ENCODE measurements around the gene HOOK1. TPM values are rescaled to one million over a fixed set of nuclear protein-coding genes. Genes with fewer than 3 reads are reported as not detected.
"Not testable (repeated sequence)": the region's sequence is repeated elsewhere in the genome, so short reads cannot be mapped to it uniquely, and the experiment has no call there.

Gene HOOK1
- total RNA-seq, 4 donors from 2014 or later = under 0.01 to 0.87 (median 0.61) TPM

DNA sequence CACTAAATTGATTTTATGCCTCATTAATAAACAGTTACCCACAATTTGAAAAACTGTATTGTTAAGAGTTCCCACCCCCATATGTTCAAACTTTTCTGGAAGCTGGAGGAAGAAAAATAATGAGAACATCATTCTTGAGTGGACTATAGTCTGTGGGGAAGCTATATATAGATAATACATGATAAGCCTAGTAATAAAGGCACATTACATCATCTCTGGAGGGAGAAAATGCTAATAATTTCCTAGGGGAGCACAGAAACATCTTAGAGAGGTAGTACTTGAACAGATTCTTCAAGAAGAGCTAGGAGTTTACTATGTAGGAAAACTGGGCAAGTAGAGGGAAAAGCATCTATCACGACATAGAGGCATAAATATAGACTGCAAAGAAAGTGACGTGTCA lies 92.2 kb downstream of the HOOK1 start:
- DNase-seq (ENCODE audit: low spot score in 2 of 2) = no peak
- peaks cover 0 to 45% (median 0%) of the 10 kb centered on the region in 3 donors for H3K36me3 ChIP-seq
- TF ChIP-seq POLR2A (IDR thresholded peaks at IDR 0.05) (no peak), CTCF (IDR thresholded peaks at IDR 0.05) (no peak), EP300 (IDR thresholded peaks at IDR 0.05) (no peak)
- no peaks in the 10 kb centered on the region for H3K27me3 ChIP-seq
- no peak overlapping the region for H3K27ac ChIP-seq
- WGBS, 2 donors = 52 to 68% methylated on average over 2 of the region's 2 CpGs
- peaks cover 0 to 4% (median 0%) of the 10 kb centered on the region in 4 donors for H3K4me1 ChIP-seq
- H3K4me3 ChIP-seq = no peak overlapping the region
- no peaks in the 10 kb centered on the region for H3K9me3 ChIP-seq

DNA sequence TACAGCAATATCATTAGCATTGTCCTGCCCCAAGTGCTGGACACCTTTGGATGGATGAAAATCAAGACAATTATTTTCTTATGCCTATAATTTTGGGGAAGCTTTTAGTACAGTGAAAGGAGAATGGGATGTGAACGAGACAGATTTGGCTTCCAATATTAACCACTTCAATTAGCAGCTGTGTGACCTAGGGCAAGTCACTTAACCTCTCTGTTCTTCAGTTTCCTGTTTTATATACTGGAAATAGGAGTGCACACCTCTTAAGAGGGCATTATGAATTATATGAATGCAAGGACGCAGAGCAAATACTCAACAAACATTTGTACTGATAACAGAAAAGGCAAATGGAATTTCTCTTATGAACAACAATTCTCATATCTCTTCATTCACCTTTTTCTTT lies 93.3 kb downstream of the HOOK1 start:
- H3K4me1 ChIP-seq = peaks cover 0 to 1% (median 0%) of the 10 kb centered on the region in 4 donors
- WGBS, 2 donors = 83 to 85% methylated on average over 2 of the region's 2 CpGs
- no peaks in the 10 kb centered on the region for H3K27me3 ChIP-seq
- H3K4me3 ChIP-seq = no peak overlapping the region
- DNase-seq (ENCODE audit: low spot score in 2 of 2) = no peak
- H3K27ac ChIP-seq = no peak overlapping the region
- peaks cover 0 to 49% (median 0%) of the 10 kb centered on the region in 3 donors for H3K36me3 ChIP-seq
- H3K9me3 ChIP-seq = no peaks in the 10 kb centered on the region
- no peak for TF ChIP-seq POLR2A (IDR thresholded peaks at IDR 0.05)
- no peak for TF ChIP-seq CTCF (IDR thresholded peaks at IDR 0.05)
- TF ChIP-seq EP300 (IDR thresholded peaks at IDR 0.05) = no peak

DNA sequence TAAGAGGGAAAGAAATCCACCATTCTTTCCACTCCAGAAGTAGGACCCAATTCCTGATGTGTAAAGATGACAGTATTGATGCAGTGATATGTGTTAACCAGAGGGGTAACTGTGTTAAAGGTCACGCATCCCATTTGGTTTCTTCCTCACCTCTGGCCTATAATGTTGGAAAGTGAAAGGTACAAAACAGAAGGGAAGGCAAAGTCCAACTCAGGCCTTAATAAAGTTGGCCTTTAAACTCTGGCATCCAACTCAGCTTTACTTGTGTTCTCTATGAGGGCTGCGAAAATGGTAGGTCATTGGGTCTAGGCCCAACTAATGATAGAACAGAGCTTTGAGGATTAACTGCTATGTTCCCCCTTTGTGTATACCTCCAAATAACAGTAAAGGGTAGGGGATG lies 93.9 kb downstream of the HOOK1 start:
- no peak overlapping the region for H3K27ac ChIP-seq
- peaks cover 0 to 49% (median 0%) of the 10 kb centered on the region in 3 donors for H3K36me3 ChIP-seq
- no peaks in the 10 kb centered on the region for H3K27me3 ChIP-seq
- no peak for DNase-seq (ENCODE audit: low spot score in 2 of 2)
- TF ChIP-seq POLR2A (IDR thresholded peaks at IDR 0.05) (no peak), CTCF (IDR thresholded peaks at IDR 0.05) (no peak), EP300 (IDR thresholded peaks at IDR 0.05) (no peak)
- WGBS, 2 donors = 98 to 100% methylated on average over 2 of the region's 2 CpGs
- H3K4me3 ChIP-seq = no peak overlapping the region
- H3K4me1 ChIP-seq = no peaks in the 10 kb centered on the region
- no peaks in the 10 kb centered on the region for H3K9me3 ChIP-seq

DNA sequence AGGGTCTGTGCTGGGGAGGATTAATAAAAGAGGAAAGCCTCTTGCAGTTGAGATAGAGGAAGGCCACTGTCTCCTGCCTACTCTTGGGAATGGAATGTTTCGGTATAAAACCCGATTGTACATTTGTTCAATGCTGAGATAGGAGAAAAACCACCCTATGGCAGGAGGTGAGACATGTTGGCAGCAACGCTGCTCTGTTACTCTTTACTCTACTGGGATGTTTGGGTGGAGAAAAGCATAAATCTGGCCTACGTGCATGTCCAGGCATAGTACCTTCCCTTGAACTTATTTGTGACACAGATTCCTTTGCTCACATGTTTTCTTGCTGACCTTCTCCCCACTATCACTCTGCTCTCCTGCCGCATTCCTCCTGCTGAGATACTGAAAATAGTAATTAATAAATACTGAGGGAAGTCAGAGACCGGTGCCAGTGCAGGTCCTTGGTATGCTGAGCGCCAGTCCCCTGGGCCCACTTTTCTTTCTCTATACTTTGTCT lies 100.1 kb downstream of the HOOK1 start:
- peaks cover 0 to 14% (median 0%) of the 10 kb centered on the region in 3 donors for H3K36me3 ChIP-seq
- peaks cover 0 to 42% (median 8%) of the 10 kb centered on the region in 4 donors for H3K4me1 ChIP-seq
- WGBS, 2 donors = 84 to 96% methylated on average over 7 of the region's 7 CpGs

DNA sequence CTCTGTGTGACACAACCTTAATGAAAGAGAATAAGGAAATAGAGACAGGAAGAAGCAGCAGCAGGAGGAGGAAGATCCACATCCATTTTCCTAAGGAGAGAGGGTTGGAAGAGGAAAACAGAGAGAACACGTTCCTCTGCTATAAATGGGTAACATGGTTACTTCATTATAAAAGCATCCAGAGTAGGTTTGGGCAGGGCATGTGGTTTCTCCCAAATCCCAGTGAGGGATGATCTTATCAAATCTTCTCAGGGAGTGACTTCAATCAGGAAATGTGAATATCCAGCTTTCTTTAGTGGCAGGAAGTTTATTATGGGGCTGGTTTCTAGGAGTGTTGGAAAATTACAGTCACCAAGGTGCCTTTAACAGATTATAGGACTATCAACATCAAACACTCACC lies 100.8 kb downstream of the HOOK1 start:
- peaks cover 0 to 42% (median 8%) of the 10 kb centered on the region in 4 donors for H3K4me1 ChIP-seq
- TF ChIP-seq CTCF (IDR thresholded peaks at IDR 0.05) (no peak), EP300 (IDR thresholded peaks at IDR 0.05) (no peak), POLR2A (IDR thresholded peaks at IDR 0.05) (no peak)
- H3K27ac ChIP-seq = peak overlapping the region in 3 of 4 donors; percentile 13 to 86 (median 83)
- H3K4me3 ChIP-seq = no peak overlapping the region
- no peak for DNase-seq (ENCODE audit: low spot score in 2 of 2)
- peaks cover 0 to 9% (median 0%) of the 10 kb centered on the region in 3 donors for H3K36me3 ChIP-seq
- no peaks in the 10 kb centered on the region for H3K27me3 ChIP-seq
- no peaks in the 10 kb centered on the region for H3K9me3 ChIP-seq
- WGBS, 2 donors = 17 to 25% methylated on average over 1 of the region's 1 CpG

More for the DNA sequence above, 100.1 kb downstream of the HOOK1 start:
- not testable (repeated sequence) for H3K27me3 ChIP-seq; DNase-seq (ENCODE audit: low spot score in 2 of 2); H3K9me3 ChIP-seq; H3K4me3 ChIP-seq
- H3K27ac ChIP-seq = peak overlapping the region in 3 of 4 donors; percentile 13 to 86 (median 83)

Measured in tibial nerve (tissue), 4 donors.